K562 (cell line): ENCODE data around the gene CCDC141. TPM values are rescaled to one million over a fixed set of nuclear protein-coding genes. Genes with fewer than 3 reads are reported as not detected.

Experiments
- ATAC-seq: fragments of 200-7000 bp; cut with Tn5 transposase; 3 replicates; pipeline ENCODE4 v1.9.1; 2020; ENCODE audit warnings: moderate library complexity
- BruUV-seq: library from RNA; stranded (reverse); fragments of 400-500 nt; replicated peaks from 2 replicates; lab custom pipeline; 2021; lab: Mats Ljungman, UMichigan
- CTCF ChIA-PET: fragments of 300-600 bp; formaldehyde crosslinking; extraction: SDS; loops from one replicate; lab custom pipeline; 2021; ENCODE audit warnings: low intra/inter-chr PET ratio; lab: Yijun Ruan, JAX
- POLR2A ChIA-PET: fragments of 300-600, 350-650 bp; sonication (Branson Sonifier 250); formaldehyde crosslinking; extraction: SDS; loops from one replicate; lab custom pipeline; 2021; ENCODE audit warnings: antibody characterized with exemption, inconsistent platforms; lab: Yijun Ruan, JAX
- DNase-seq, 4 experiments: peaks; one replicate each; pipeline versions ENCODE4 v3.0.0 to v3.0.0-alpha.2; 2011 to 2018; ENCODE audit warnings: low spot score in 3 of 4, mixed read lengths in 3 of 4; ENCODE audit errors: extremely low read depth in 1 of 4
- FAIRE-seq: peaks from 2 replicates; lab custom pipeline; 2011; peaks lifted over from hg19 to GRCh38; lab: Jason Lieb, UNC
- H2AFZ ChIP-seq: 2 replicates; pipeline ENCODE4 v1.6.0; 2011; ENCODE audit warnings: low read depth, low read length, control low read depth, inconsistent platforms
- H3K27ac ChIP-seq: fragments of 200-600 bp; 3 replicates; pipeline ENCODE4 v1.8.0; 2011; ENCODE audit warnings: low read depth, mild to moderate bottlenecking, control low read depth, inconsistent platforms, low read length, moderate library complexity, mixed read lengths; ENCODE audit errors: extremely low read depth
- H3K27me3 ChIP-seq, 2 experiments: fragments of 300-600 bp in 1 of 2; 2 replicates in 1 of 2; 3 replicates in 1 of 2; pipeline versions ENCODE4 v1.6.0 to v1.8.0; 2011; ENCODE audit warnings: inconsistent platforms in 2 of 2, low read length in 2 of 2, mild to moderate bottlenecking in 1 of 2, mixed read lengths in 1 of 2, moderate library complexity in 1 of 2; ENCODE audit not compliant: control insufficient read depth in 2 of 2, insufficient read depth in 2 of 2
- H3K36me3 ChIP-seq: fragments of 300-600 bp; 3 replicates; pipeline ENCODE4 v1.8.0; 2011; ENCODE audit warnings: mild to moderate bottlenecking, low read length, inconsistent platforms; ENCODE audit not compliant: control insufficient read depth, insufficient read depth
- H3K4me1 ChIP-seq, 2 experiments: fragments of 200-600 bp in 1 of 2; replicated peaks in 1 of 2; 2 replicates in 1 of 2; 3 replicates in 1 of 2; pipeline versions ENCODE4 v1.5.1 to v1.8.0; 2011; ENCODE audit warnings: inconsistent platforms in 2 of 2, low read length in 2 of 2, mild to moderate bottlenecking in 1 of 2, mixed read lengths in 1 of 2, moderate library complexity in 1 of 2; ENCODE audit not compliant: control insufficient read depth in 2 of 2, insufficient read depth in 2 of 2
- H3K4me2 ChIP-seq: 2 replicates; pipeline ENCODE4 v1.6.1; 2011; ENCODE audit warnings: low read length, control low read depth, inconsistent platforms, mixed read lengths; ENCODE audit not compliant: insufficient read depth
- H3K4me3 ChIP-seq: fragments of 200-600 bp; sonication (generic), shearing (Covaris generic); 2 replicates; pipeline ENCODE4 v1.5.1; 2016; ENCODE audit warnings: control low read depth, inconsistent platforms
- H3K79me2 ChIP-seq: fragments of 200-600 bp; 3 replicates; pipeline ENCODE4 v1.8.0; 2011; ENCODE audit warnings: low read length, inconsistent platforms; ENCODE audit not compliant: control insufficient read depth, insufficient read depth
- H3K9ac ChIP-seq, 2 experiments: 2 replicates each; pipeline versions ENCODE4 v1.6.0 to v1.6.1; 2011; ENCODE audit warnings: low read depth in 2 of 2, low read length in 2 of 2, control low read depth in 1 of 2, inconsistent platforms in 1 of 2, mild to moderate bottlenecking in 1 of 2, mixed read lengths in 1 of 2; ENCODE audit not compliant: insufficient read depth in 1 of 2
- H3K9me1 ChIP-seq: one replicate; pipeline ENCODE4 v1.6.0; 2011; ENCODE audit warnings: inconsistent platforms, mild to moderate bottlenecking, low read length, moderate library complexity; ENCODE audit not compliant: control insufficient read depth, insufficient read depth
- H3K9me3 ChIP-seq: replicated peaks from 2 replicates; pipeline ENCODE4 v1.5.1; 2011; ENCODE audit warnings: low read depth, low read length, inconsistent platforms; ENCODE audit not compliant: control insufficient read depth, insufficient read depth
- H4K20me1 ChIP-seq: replicated peaks from 2 replicates; pipeline ENCODE4 v1.6.1; 2011; ENCODE audit warnings: low read length, inconsistent platforms, mixed read lengths; ENCODE audit not compliant: control insufficient read depth, insufficient read depth
- CEBPG ChIP-seq, 3 experiments: fragments of 200-800 bp in 1 of 3; sonication (Bioruptor generic) in 1 of 3; sonication (generic) in 1 of 3; formaldehyde crosslinking in 1 of 3; IDR thresholded peaks in 2 of 3; conservative IDR thresholded peaks in 1 of 3; 2 replicates each; pipeline versions ENCODE4 v1.6.1 to v1.8.0; 2016 to 2022; ENCODE audit warnings: missing compliant biosample characterization in 2 of 3, missing genetic modification characterization in 2 of 3, mild to moderate bottlenecking in 1 of 3, missing genetic modification reagents in 1 of 3
- RFX7 ChIP-seq: fragments of 250-450 bp; sonication (Bioruptor Pico); IDR thresholded peaks from 2 replicates; pipeline ENCODE4 v1.5.1; 2021; ENCODE audit warnings: mild to moderate bottlenecking
- ZNF212 ChIP-seq: fragments of 450-650 bp; formaldehyde crosslinking; IDR thresholded peaks from 2 replicates; pipeline ENCODE4 v1.4.0; 2020; ENCODE audit warnings: mild to moderate bottlenecking
- WGBS: fragments of 100-300 bp; shearing (Covaris generic); methylation state at CpG from one replicate; pipeline ENCODE4 v1.1.6; 2016; ENCODE audit warnings: low coverage, mixed read lengths; ENCODE audit not compliant: insufficient coverage; ENCODE audit errors: missing lambda C conversion rate; 5-methylcytosine and 5-hydroxymethylcytosine counted together
- in situ Hi-C: fragments of 300-500 bp; cut with MboI; formaldehyde crosslinking; loops from 4 replicates; pipeline ENCODE4 v1.15.0; 2018; ENCODE audit warnings: inconsistent platforms, mixed read lengths
- intact Hi-C: fragments of 100-400 bp; cut with micrococcal nuclease; formaldehyde crosslinking; loops from 2 replicates; pipeline ENCODE4 v1.14.2; 2022
- polyA plus RNA-seq, 8 experiments: library from polyadenylated mRNA; depleted of rRNA in 4 of 8; stranded (reverse) in 5 of 8; unstranded in 3 of 8; fragments of >200 nt; fragmentation: Nextera tagmentation in 2 of 8; fragmentation: Illumina TruSeq in 1 of 8; extraction: Ambion mirVana in 2 of 8; extraction: Trizol in 1 of 8; gene quantifications; 2 replicates each; pipeline versions ENCODE4 v1.2.1 to v1.2.3, GENCODE V29; 2011 to 2014; ENCODE audit warnings: inconsistent platforms in 1 of 8, missing spikeins in 1 of 8
- total RNA-seq, 7 experiments: library from RNA; depleted of rRNA in 6 of 7; stranded (reverse); fragments of >200 nt in 6 of 7; fragmentation: Illumina TruSeq in 2 of 7; extraction: Trizol in 2 of 7; gene quantifications; 2 replicates each; pipeline versions ENCODE4 v1.2.1 to v1.2.3, GENCODE V29; 2011 to 2021; ENCODE audit warnings: low replicate concordance in 1 of 7
- TF ChIP-seq, protein P1 (sequence below): fragments of 250-450 bp; sonication (Bioruptor Pico); IDR thresholded peaks from 2 replicates; pipeline ENCODE4 v1.9.0; 2021; ENCODE audit warnings: mild to moderate bottlenecking, inconsistent platforms
- TF ChIP-seq, protein P2 (sequence below): sonication (generic); IDR thresholded peaks from 2 replicates; pipeline ENCODE4 v1.6.1; 2016

CCDC141 gene
- total and polyA plus RNA-seq, 9 of the 15 experiments (the other 6 are each of a cell fraction or from before 2014, with no cell fraction given) = 0.09 TPM; not detected in 8

DNA sequence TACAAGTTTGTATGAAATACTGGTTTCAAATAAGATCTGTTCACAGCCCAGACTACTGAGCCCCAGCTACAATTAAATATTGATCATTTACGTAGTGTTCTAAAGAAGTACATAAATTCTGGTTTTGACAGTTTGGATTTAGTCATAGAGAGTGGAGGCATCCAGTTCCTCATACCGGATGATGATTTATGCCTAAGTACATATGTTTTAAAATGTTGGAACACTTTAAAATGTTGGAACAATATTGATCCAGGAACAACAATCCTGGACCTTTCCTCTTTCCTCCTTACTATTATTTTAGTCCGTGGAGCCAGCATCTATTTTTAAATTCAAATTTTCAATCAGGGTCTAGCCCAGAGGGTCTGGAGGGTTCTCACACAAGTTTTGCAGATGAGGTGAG, 220.0 kb downstream of the CCDC141 start:
- no peaks in the 10 kb centered on the region for H3K36me3 ChIP-seq
- no peak overlapping the region for H3K27ac ChIP-seq
- no peaks in the 10 kb centered on the region for H3K79me2 ChIP-seq
- no peak overlapping the region for H3K4me2 ChIP-seq
- H3K9ac ChIP-seq = no peak overlapping the region
- H3K4me3 ChIP-seq = no peak overlapping the region
- no peaks in the 10 kb centered on the region for H3K27me3 ChIP-seq
- CTCF ChIA-PET = no interaction called here
- no peaks in the 10 kb centered on the region for H3K9me3 ChIP-seq
- in situ Hi-C loops (no loop called here), intact Hi-C loops (no loop called here)
- H4K20me1 ChIP-seq = no peaks in the 10 kb centered on the region
- FAIRE-seq (no peak), ATAC-seq (no peak)
- TF ChIP-seq CEBPG (CRISPR knock-in tag; IDR thresholded peaks at IDR 0.05) (no peak), CEBPG (tag; conservative IDR thresholded peaks at IDR 0.05 in 1 of 2, IDR thresholded peaks at IDR 0.05 in 1 of 2) (no peak), ZNF212 (CRISPR knock-in tag) (no peak), RFX7 (CRISPR knock-in tag) (no peak)
- TF ChIP-seq, protein P1, sequence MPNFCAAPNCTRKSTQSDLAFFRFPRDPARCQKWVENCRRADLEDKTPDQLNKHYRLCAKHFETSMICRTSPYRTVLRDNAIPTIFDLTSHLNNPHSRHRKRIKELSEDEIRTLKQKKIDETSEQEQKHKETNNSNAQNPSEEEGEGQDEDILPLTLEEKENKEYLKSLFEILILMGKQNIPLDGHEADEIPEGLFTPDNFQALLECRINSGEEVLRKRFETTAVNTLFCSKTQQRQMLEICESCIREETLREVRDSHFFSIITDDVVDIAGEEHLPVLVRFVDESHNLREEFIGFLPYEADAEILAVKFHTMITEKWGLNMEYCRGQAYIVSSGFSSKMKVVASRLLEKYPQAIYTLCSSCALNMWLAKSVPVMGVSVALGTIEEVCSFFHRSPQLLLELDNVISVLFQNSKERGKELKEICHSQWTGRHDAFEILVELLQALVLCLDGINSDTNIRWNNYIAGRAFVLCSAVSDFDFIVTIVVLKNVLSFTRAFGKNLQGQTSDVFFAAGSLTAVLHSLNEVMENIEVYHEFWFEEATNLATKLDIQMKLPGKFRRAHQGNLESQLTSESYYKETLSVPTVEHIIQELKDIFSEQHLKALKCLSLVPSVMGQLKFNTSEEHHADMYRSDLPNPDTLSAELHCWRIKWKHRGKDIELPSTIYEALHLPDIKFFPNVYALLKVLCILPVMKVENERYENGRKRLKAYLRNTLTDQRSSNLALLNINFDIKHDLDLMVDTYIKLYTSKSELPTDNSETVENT (CRISPR knock-in tag) = no peak
- TF ChIP-seq, protein P2, sequence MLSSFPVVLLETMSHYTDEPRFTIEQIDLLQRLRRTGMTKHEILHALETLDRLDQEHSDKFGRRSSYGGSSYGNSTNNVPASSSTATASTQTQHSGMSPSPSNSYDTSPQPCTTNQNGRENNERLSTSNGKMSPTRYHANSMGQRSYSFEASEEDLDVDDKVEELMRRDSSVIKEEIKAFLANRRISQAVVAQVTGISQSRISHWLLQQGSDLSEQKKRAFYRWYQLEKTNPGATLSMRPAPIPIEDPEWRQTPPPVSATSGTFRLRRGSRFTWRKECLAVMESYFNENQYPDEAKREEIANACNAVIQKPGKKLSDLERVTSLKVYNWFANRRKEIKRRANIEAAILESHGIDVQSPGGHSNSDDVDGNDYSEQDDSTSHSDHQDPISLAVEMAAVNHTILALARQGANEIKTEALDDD = no peak
- TF ChIP-seq, all 486 proteins: peak for 0
- Histone ChIP-seq H3K9me1 (no peaks in the 10 kb centered on the region), H3K4me1 (no peaks in the 10 kb centered on the region), H2AFZ (no peak overlapping the region)
- no peak for DNase-seq
- POLR2A ChIA-PET = interaction anchor here (1.5 kb wide), 1 partner anchor 60 kb away, joined by 4 read pairs; no protein-coding TSS in a partner anchor
- BruUV-seq = no TSS peak
- 2% methylated on average over 3 of the region's 3 CpGs for WGBS
